Common myeloid progenitor, CD34-positive (primary cell): ENCODE data around the gene RAB40AL.

ENCODE experiments used
- CTCF ChIA-PET: fragments of 350-600 bp; sonication (Branson Sonifier 250); formaldehyde crosslinking; loops from one replicate; lab custom pipeline; 2021; ENCODE audit warnings: antibody characterized with exemption; lab: Charles Lee
- POLR2A ChIA-PET: fragments of 350-600 bp; sonication (Branson Sonifier 250); formaldehyde crosslinking; loops from one replicate; lab custom pipeline; 2021; ENCODE audit warnings: antibody characterized with exemption; lab: Charles Lee
- DNase-seq, 3 donors: peaks; one replicate each; pipeline versions ENCODE4 v3.0.0 to v3.0.0-alpha.2; 2013
- H3K27ac ChIP-seq, 2 experiments: 1 replicate in 1 of 2; 2 replicates in 1 of 2; pipeline ENCODE4 v1.7.0; 2013; ENCODE audit warnings: inconsistent platforms in 2 of 2, low read length in 2 of 2, mild to moderate bottlenecking in 2 of 2, low read depth in 1 of 2, moderate library complexity in 1 of 2; ENCODE audit not compliant: severe bottlenecking in 2 of 2, insufficient read depth in 1 of 2, poor library complexity in 1 of 2
- H3K27me3 ChIP-seq, 5 experiments: replicated peaks in 2 of 5; 1 replicate in 3 of 5; 2 replicates in 2 of 5; pipeline versions ENCODE4 v1.6.1 to v1.7.0; 2013; ENCODE audit warnings: low read length in 4 of 5, mild to moderate bottlenecking in 2 of 5, moderate library complexity in 2 of 5, inconsistent platforms in 1 of 5; ENCODE audit not compliant: insufficient read depth in 5 of 5, control insufficient read depth in 4 of 5
- H3K36me3 ChIP-seq, 4 experiments: 1 replicate in 2 of 4; 2 replicates in 2 of 4; pipeline versions ENCODE4 v1.6.1 to v1.7.0; 2013; ENCODE audit warnings: low read length in 3 of 4, control low read depth in 1 of 4, mild to moderate bottlenecking in 1 of 4; ENCODE audit not compliant: control insufficient read depth in 4 of 4, insufficient read depth in 4 of 4
- H3K4me1 ChIP-seq, 4 experiments: 1 replicate in 3 of 4; 2 replicates in 1 of 4; pipeline versions ENCODE4 v1.6.1 to v1.7.1; 2013; ENCODE audit warnings: low read length in 3 of 4, mild to moderate bottlenecking in 3 of 4, control low read depth in 1 of 4, inconsistent platforms in 1 of 4, moderate library complexity in 1 of 4; ENCODE audit not compliant: control insufficient read depth in 4 of 4, insufficient read depth in 4 of 4; ENCODE audit errors: control extremely low read depth in 1 of 4
- H3K4me3 ChIP-seq, 7 experiments: 1 replicate in 4 of 7; 2 replicates in 3 of 7; pipeline versions ENCODE4 v1.5.1 to v1.7.0; 2013; ENCODE audit warnings: mild to moderate bottlenecking in 7 of 7, low read length in 6 of 7, moderate library complexity in 6 of 7, inconsistent platforms in 2 of 7, low read depth in 2 of 7, control low read depth in 1 of 7; ENCODE audit not compliant: insufficient read depth in 4 of 7, control insufficient read depth in 1 of 7; ENCODE audit errors: extremely low read depth in 1 of 7
- H3K9me3 ChIP-seq, 5 experiments: 1 replicate in 4 of 5; 2 replicates in 1 of 5; pipeline versions ENCODE4 v1.6.1 to v1.7.1; 2013; ENCODE audit warnings: low read length in 4 of 5, mild to moderate bottlenecking in 2 of 5, inconsistent platforms in 1 of 5, low read depth in 1 of 5, moderate library complexity in 1 of 5; ENCODE audit not compliant: control insufficient read depth in 4 of 5, insufficient read depth in 2 of 5; ENCODE audit errors: control extremely low read depth in 1 of 5
- WGBS: methylation state at CpG from one replicate; pipeline ENCODE4 v1.1.5; 2013; ENCODE audit not compliant: insufficient coverage; 5-methylcytosine and 5-hydroxymethylcytosine counted together

The RAB40AL gene

GRCh38 chrX:102934624-102935023, 2.4 kb upstream of the RAB40AL start:
- Histone ChIP-seq H3K4me1 (no peaks in the 10 kb centered on the region), H3K4me3 (no peak overlapping the region), H3K27ac (no peak overlapping the region), H3K9me3 (no peaks in the 10 kb centered on the region), H3K36me3 (no peaks in the 10 kb centered on the region), H3K27me3 (no peaks in the 10 kb centered on the region)
- DNase-seq, result peak; percentile 12 to 58 (median 37)
- ChIA-PET CTCF (interaction anchor here (1.5 to 2.3 kb wide), 2 partner anchors 16 to 17 kb away, joined by 3 to 18 read pairs; no protein-coding TSS in a partner anchor), POLR2A (no interaction called here)
- 29% methylated on average over 2 of the region's 3 CpGs for WGBS

GRCh38 chrX:102950908-102951866, 14.1 kb downstream of the RAB40AL start:
- ChIA-PET CTCF (interaction anchor here (0.7 to 2.7 kb wide), 18 partner anchors 9 to 298 kb away, joined by 3 to 18 read pairs (median 3); no protein-coding TSS in a partner anchor), POLR2A (interaction anchor here (0.6 kb wide), 1 partner anchor 1423 kb away, joined by 3 read pairs; no protein-coding TSS in a partner anchor)
- Histone ChIP-seq H3K9me3 (no peaks in the 10 kb centered on the region), H3K27me3 (peaks cover 0 to 2% (median 0%) of the 10 kb centered on the region in 5 experiments), H3K36me3 (no peaks in the 10 kb centered on the region), H3K4me3 (peak overlapping the region in 5 of 7 experiments; percentile 40 to 65 (median 49)), H3K4me1 (peaks cover 0 to 5% (median 2%) of the 10 kb centered on the region in 4 experiments), H3K27ac (no peak overlapping the region)
- DNase-seq, result peak; percentile 52 to 70 (median 61)
- WGBS, result 20% methylated on average over 11 of the region's 14 CpGs

- no peak for DNase-seq
- Histone ChIP-seq H3K27ac (no peak overlapping the region), H3K36me3 (no peaks in the 10 kb centered on the region), H3K4me3 (no peak overlapping the region), H3K27me3 (peaks cover 0 to 4% (median 0%) of the 10 kb centered on the region in 5 experiments), H3K4me1 (no peaks in the 10 kb centered on the region), H3K9me3 (peaks cover 0 to 1% (median 0%) of the 10 kb centered on the region in 5 experiments)
- WGBS, result 80% methylated on average over 1 of the region's 2 CpGs
- ChIA-PET POLR2A (no interaction called here), CTCF (interaction anchor here (1.0 kb wide), 1 partner anchor 11 kb away, joined by 5 read pairs; no protein-coding TSS in a partner anchor)
Observed at GRCh38 chrX:102957751-102958150, 20.7 kb downstream of the RAB40AL start.

GRCh38 chrX:102958794-102959193, 21.7 kb downstream of the RAB40AL start:
- no peak overlapping the region for H3K27ac ChIP-seq
- H3K27me3 ChIP-seq, result peaks cover 0 to 4% (median 0%) of the 10 kb centered on the region in 5 experiments
- H3K36me3 ChIP-seq, result no peaks in the 10 kb centered on the region
- H3K4me3 ChIP-seq, result no peak overlapping the region
- POLR2A ChIA-PET, result no interaction called here
- CTCF ChIA-PET, result no interaction called here
- 85% methylated on average over 4 of the region's 5 CpGs for WGBS
- H3K9me3 ChIP-seq, result peaks cover 0 to 1% (median 0%) of the 10 kb centered on the region in 5 experiments
- no peak for DNase-seq
- H3K4me1 ChIP-seq, result no peaks in the 10 kb centered on the region

GRCh38 chrX:102959471-102959870, 22.4 kb downstream of the RAB40AL start:
- ChIA-PET POLR2A (no interaction called here), CTCF (interaction anchor here (1.4 kb wide), 1 partner anchor 217 kb away, joined by 3 read pairs; no protein-coding TSS in a partner anchor)
- peaks cover 0 to 1% (median 0%) of the 10 kb centered on the region in 5 experiments for H3K9me3 ChIP-seq
- H3K27ac ChIP-seq, result no peak overlapping the region
- no peaks in the 10 kb centered on the region for H3K4me1 ChIP-seq
- H3K27me3 ChIP-seq, result peaks cover 0 to 4% (median 0%) of the 10 kb centered on the region in 5 experiments
- 82% methylated on average over 3 of the region's 4 CpGs for WGBS
- no peak overlapping the region for H3K4me3 ChIP-seq
- no peak for DNase-seq
- H3K36me3 ChIP-seq, result no peaks in the 10 kb centered on the region

GRCh38 chrX:102963955-102964354, 26.9 kb downstream of the RAB40AL start:
- no peaks in the 10 kb centered on the region for H3K27me3 ChIP-seq
- WGBS, result no CpG with 5 or more reads among the region's 1 CpG
- no peak overlapping the region for H3K4me3 ChIP-seq
- no peaks in the 10 kb centered on the region for H3K36me3 ChIP-seq
- CTCF ChIA-PET, result interaction anchor here (1.2 kb wide), 1 partner anchor 14 kb away, joined by 3 read pairs; no protein-coding TSS in a partner anchor
- peaks cover 0 to 9% (median 0%) of the 10 kb centered on the region in 5 experiments for H3K9me3 ChIP-seq
- POLR2A ChIA-PET, result no interaction called here
- H3K27ac ChIP-seq, result no peak overlapping the region
- H3K4me1 ChIP-seq, result no peaks in the 10 kb centered on the region
- no peak for DNase-seq
